ENCODE data around the gene MYOG.
A peak's percentile ranks its signal among the peaks of the same experiment; 100 is the strongest.

MYOG gene

GRCh38 chr1:203126151-203126865 lies 40.5 kb upstream of the MYOG start:
- Histone ChIP-seq H3K27ac (ENCODE audit: low read length) (no peak overlapping the region), H3K9ac (ENCODE audit: low read depth, low read length) (no peak overlapping the region), H3K27me3 (ENCODE audit: insufficient read depth, low read length, poor library complexity) (peaks cover 30% of the 10 kb centered on the region), H2AFZ (ENCODE audit: low read depth, low read length) (no peak overlapping the region), H3K4me1 (ENCODE audit: insufficient read depth, low read length) (no peaks in the 10 kb centered on the region), H3K4me3 (ENCODE audit: low read depth in 1 of 2, low read length in 2 of 2) (no peak overlapping the region), H3K4me2 (ENCODE audit: insufficient read depth, low read length) (no peak overlapping the region), H3K79me2 (ENCODE audit: insufficient read depth, low read length) (no peaks in the 10 kb centered on the region), H4K20me1 (ENCODE audit: insufficient read depth, low read length) (peaks cover 11% of the 10 kb centered on the region), H3K36me3 (ENCODE audit: insufficient read depth, low read length) (no peaks in the 10 kb centered on the region), H3K9me3 (ENCODE audit: insufficient read depth, low read length, severe bottlenecking) (no peaks in the 10 kb centered on the region)
- ATAC-seq (ENCODE audit: insufficient read depth, low read depth) (no peak), DNase-seq (no peak)
- TF ChIP-seq EZH2 (IDR thresholded peaks at IDR 0.05; ENCODE audit: borderline replicate concordance, low read depth, low read length, severe bottlenecking) (no peak), CTCF (IDR thresholded peaks at IDR 0.05; ENCODE audit: borderline replicate concordance, extremely low read depth, low read length, poor library complexity, severe bottlenecking) (peak; percentile 35)

GRCh38 chr1:203124546-203125317 lies 38.9 kb upstream of the MYOG start:
- no peaks in the 10 kb centered on the region for H3K79me2 ChIP-seq (ENCODE audit: insufficient read depth, low read length)
- ATAC-seq (ENCODE audit: insufficient read depth, low read depth) (no peak), DNase-seq (no peak)
- H3K27me3 ChIP-seq (ENCODE audit: insufficient read depth, low read length, poor library complexity), result peaks cover 33% of the 10 kb centered on the region
- H3K4me3 ChIP-seq (ENCODE audit: low read depth in 1 of 2, low read length in 2 of 2), result no peak overlapping the region
- no peak overlapping the region for H2AFZ ChIP-seq (ENCODE audit: low read depth, low read length)
- TF ChIP-seq CTCF (IDR thresholded peaks at IDR 0.05; ENCODE audit: borderline replicate concordance, extremely low read depth, low read length, poor library complexity, severe bottlenecking) (no peak), EZH2 (IDR thresholded peaks at IDR 0.05; ENCODE audit: borderline replicate concordance, low read depth, low read length, severe bottlenecking) (no peak)
- H3K4me1 ChIP-seq (ENCODE audit: insufficient read depth, low read length), result no peaks in the 10 kb centered on the region
- no peaks in the 10 kb centered on the region for H3K36me3 ChIP-seq (ENCODE audit: insufficient read depth, low read length)
- H4K20me1 ChIP-seq (ENCODE audit: insufficient read depth, low read length), result peaks cover 11% of the 10 kb centered on the region
- no peak overlapping the region for H3K27ac ChIP-seq (ENCODE audit: low read length)
- no peaks in the 10 kb centered on the region for H3K9me3 ChIP-seq (ENCODE audit: insufficient read depth, low read length, severe bottlenecking)
- no peak overlapping the region for H3K4me2 ChIP-seq (ENCODE audit: insufficient read depth, low read length)
- no peak overlapping the region for H3K9ac ChIP-seq (ENCODE audit: low read depth, low read length)

GRCh38 chr1:203124011-203124410 lies 38.2 kb upstream of the MYOG start:
- Histone ChIP-seq H2AFZ (ENCODE audit: low read depth, low read length) (no peak overlapping the region), H3K27ac (ENCODE audit: low read length) (no peak overlapping the region), H3K27me3 (ENCODE audit: insufficient read depth, low read length, poor library complexity) (peaks cover 33% of the 10 kb centered on the region), H3K36me3 (ENCODE audit: insufficient read depth, low read length) (no peaks in the 10 kb centered on the region), H3K4me1 (ENCODE audit: insufficient read depth, low read length) (no peaks in the 10 kb centered on the region), H4K20me1 (ENCODE audit: insufficient read depth, low read length) (peaks cover 6% of the 10 kb centered on the region; the same call in 1 of the 2 replicates), H3K9ac (ENCODE audit: low read depth, low read length) (no peak overlapping the region), H3K4me2 (ENCODE audit: insufficient read depth, low read length) (no peak overlapping the region), H3K4me3 (ENCODE audit: low read depth in 1 of 2, low read length in 2 of 2) (no peak overlapping the region), H3K79me2 (ENCODE audit: insufficient read depth, low read length) (no peaks in the 10 kb centered on the region), H3K9me3 (ENCODE audit: insufficient read depth, low read length, severe bottlenecking) (no peaks in the 10 kb centered on the region)
- DNase-seq (no peak), ATAC-seq (ENCODE audit: insufficient read depth, low read depth) (no peak)
- TF ChIP-seq EZH2 (IDR thresholded peaks at IDR 0.05; ENCODE audit: borderline replicate concordance, low read depth, low read length, severe bottlenecking) (no peak), CTCF (IDR thresholded peaks at IDR 0.05; ENCODE audit: borderline replicate concordance, extremely low read depth, low read length, poor library complexity, severe bottlenecking) (no peak)

All from DND-41 (cell line).